H9 (cell line): ENCODE data around the gene MMP23B. TPM values are rescaled to one million over a fixed set of nuclear protein-coding genes. Genes with fewer than 3 reads are reported as not detected.
A peak's percentile ranks its signal among the peaks of the same experiment; 100 is the strongest.

Experiments
- DNase-seq: peaks from one replicate; pipeline ENCODE4 v3.0.0-alpha.2; 2017
- H2AFZ ChIP-seq: one replicate; pipeline ENCODE4 v1.6.1; 2013; ENCODE audit warnings: mild to moderate bottlenecking, low read length, control low read depth, moderate library complexity
- H2AK5ac ChIP-seq: 2 replicates; pipeline ENCODE4 v1.6.1; 2013; ENCODE audit warnings: low read length, control low read depth, mixed read lengths; ENCODE audit not compliant: insufficient read length
- H2BK120ac ChIP-seq: one replicate; pipeline ENCODE4 v1.6.1; 2013; ENCODE audit warnings: low read depth, mild to moderate bottlenecking, low read length, control low read depth, inconsistent platforms; ENCODE audit not compliant: poor library complexity, severe bottlenecking
- H2BK12ac ChIP-seq: 2 replicates; pipeline ENCODE4 v1.6.1; 2013; ENCODE audit warnings: low read length, control low read depth, mixed read lengths, low read depth; ENCODE audit not compliant: insufficient read length
- H2BK15ac ChIP-seq: 2 replicates; pipeline ENCODE4 v1.6.1; 2013; ENCODE audit warnings: low read depth, low read length, control low read depth
- H2BK20ac ChIP-seq: one replicate; pipeline ENCODE4 v1.6.1; 2013; ENCODE audit warnings: low read depth, mild to moderate bottlenecking, low read length, control low read depth, inconsistent platforms; ENCODE audit not compliant: poor library complexity, severe bottlenecking
- H2BK5ac ChIP-seq: 2 replicates; pipeline ENCODE4 v1.6.1; 2013; ENCODE audit warnings: low read length, control low read depth, mixed read lengths; ENCODE audit not compliant: insufficient read length
- H3K14ac ChIP-seq: 2 replicates; pipeline ENCODE4 v1.6.1; 2013; ENCODE audit warnings: low read length, control low read depth; ENCODE audit not compliant: insufficient read depth
- H3K18ac ChIP-seq: 2 replicates; pipeline ENCODE4 v1.6.1; 2013; ENCODE audit warnings: low read depth, mild to moderate bottlenecking, mixed read lengths, low read length, control low read depth; ENCODE audit not compliant: insufficient read length
- H3K23ac ChIP-seq: 2 replicates; pipeline ENCODE4 v1.6.1; 2013; ENCODE audit warnings: low read length, control low read depth, mixed read lengths, low read depth; ENCODE audit not compliant: insufficient read length
- H3K23me2 ChIP-seq: 2 replicates; pipeline ENCODE4 v1.6.1; 2013; ENCODE audit warnings: low read depth, mild to moderate bottlenecking, mixed read lengths, low read length, control low read depth; ENCODE audit not compliant: insufficient read length, poor library complexity, severe bottlenecking
- H3K27ac ChIP-seq: 2 replicates; pipeline ENCODE4 v1.5.1; 2013; ENCODE audit warnings: low read length, control low read depth, mixed read lengths, low read depth; ENCODE audit not compliant: insufficient read length
- H3K27me3 ChIP-seq: 2 replicates; pipeline ENCODE4 v1.6.1; 2013; ENCODE audit warnings: low read length, control low read depth, inconsistent platforms; ENCODE audit not compliant: insufficient read depth
- H3K4ac ChIP-seq: 2 replicates; pipeline ENCODE4 v1.6.1; 2013; ENCODE audit warnings: low read depth, mild to moderate bottlenecking, control low read depth, inconsistent platforms, low read length, moderate library complexity
- H3K4me1 ChIP-seq: 2 replicates; pipeline ENCODE4 v1.6.1; 2013; ENCODE audit warnings: low read length, control low read depth, inconsistent platforms; ENCODE audit not compliant: insufficient read depth
- H3K4me2 ChIP-seq: 2 replicates; pipeline ENCODE4 v1.6.1; 2013; ENCODE audit warnings: low read length, control low read depth, mixed read lengths; ENCODE audit not compliant: insufficient read length, insufficient read depth
- H3K56ac ChIP-seq: 2 replicates; pipeline ENCODE4 v1.6.1; 2013; ENCODE audit warnings: low read depth, mild to moderate bottlenecking, mixed read lengths, low read length, control low read depth; ENCODE audit not compliant: insufficient read length
- H3K79me1 ChIP-seq: 2 replicates; pipeline ENCODE4 v1.6.1; 2013; ENCODE audit warnings: low read depth, mild to moderate bottlenecking, moderate library complexity, low read length, control low read depth, inconsistent platforms; ENCODE audit not compliant: insufficient read depth, poor library complexity, severe bottlenecking
- H3K79me2 ChIP-seq: 2 replicates; pipeline ENCODE4 v1.6.1; 2013; ENCODE audit warnings: low read length, control low read depth, inconsistent platforms; ENCODE audit not compliant: insufficient read depth
- H3K9ac ChIP-seq: 2 replicates; pipeline ENCODE4 v1.6.1; 2013; ENCODE audit warnings: low read length, control low read depth, mixed read lengths; ENCODE audit not compliant: insufficient read length; ENCODE audit errors: extremely low read depth
- H3K9me3 ChIP-seq: one replicate; pipeline ENCODE4 v1.6.1; 2013; ENCODE audit warnings: low read depth, low read length, inconsistent platforms; ENCODE audit not compliant: control insufficient read depth
- H3T11ph ChIP-seq: one replicate; pipeline ENCODE4 v1.6.1; 2013; ENCODE audit warnings: mild to moderate bottlenecking, low read length, control low read depth, inconsistent platforms
- H4K20me1 ChIP-seq: one replicate; pipeline ENCODE4 v1.6.1; 2013; ENCODE audit not compliant: control insufficient read depth, insufficient read length, insufficient read depth
- H4K5ac ChIP-seq: 2 replicates; pipeline ENCODE4 v1.6.1; 2013; ENCODE audit warnings: low read depth, mild to moderate bottlenecking, mixed read lengths, low read length, control low read depth; ENCODE audit not compliant: insufficient read length
- H4K8ac ChIP-seq: replicated peaks from 2 replicates; pipeline ENCODE4 v1.6.1; 2013; ENCODE audit warnings: low read length, control low read depth, mixed read lengths, low read depth; ENCODE audit not compliant: insufficient read length
- H4K91ac ChIP-seq: 2 replicates; pipeline ENCODE4 v1.6.1; 2013; ENCODE audit warnings: low read depth, mild to moderate bottlenecking, moderate library complexity, mixed read lengths, low read length, control low read depth; ENCODE audit not compliant: insufficient read length
- H3K27ac Mint-ChIP-seq, 3 experiments: 2 replicates in 2 of 3; 3 replicates in 1 of 3; pipeline ENCODE4 v1.8.0; 2020 to 2021; ENCODE audit warnings: mixed read lengths in 3 of 3, mild to moderate bottlenecking in 1 of 3, moderate library complexity in 1 of 3
- H3K27me3 Mint-ChIP-seq: 2 replicates; pipeline ENCODE4 v1.8.0; 2021; ENCODE audit warnings: low read depth, mild to moderate bottlenecking, moderate library complexity, mixed read lengths
- H3K36me3 Mint-ChIP-seq, 3 experiments: 2 replicates in 2 of 3; 3 replicates in 1 of 3; pipeline ENCODE4 v1.8.0; 2020 to 2021; ENCODE audit warnings: low read depth in 3 of 3, mixed read lengths in 3 of 3; ENCODE audit not compliant: insufficient read depth in 1 of 3
- H3K4me1 Mint-ChIP-seq, 2 experiments: 2 replicates each; pipeline ENCODE4 v1.8.0; 2020; ENCODE audit warnings: mixed read lengths in 2 of 2
- H3K4me3 Mint-ChIP-seq, 2 experiments: 2 replicates in 1 of 2; 3 replicates in 1 of 2; pipeline ENCODE4 v1.8.0; 2020 to 2021; ENCODE audit warnings: mild to moderate bottlenecking in 2 of 2, mixed read lengths in 2 of 2, moderate library complexity in 1 of 2
- H3K9me3 Mint-ChIP-seq, 2 experiments: 2 replicates in 1 of 2; 3 replicates in 1 of 2; pipeline ENCODE4 v1.8.0; 2020; ENCODE audit warnings: mild to moderate bottlenecking in 2 of 2, mixed read lengths in 2 of 2, moderate library complexity in 1 of 2
- CTCF ChIP-seq: fragments of 200-600 bp; sonication (generic); conservative IDR thresholded peaks from 3 replicates; pipeline ENCODE4 v1.8.0; 2021; ENCODE audit warnings: antibody characterized with exemption, mild to moderate bottlenecking
- WGBS: extraction: QIAGEN DNeasy Blood & Tissue Kit; methylation state at CpG from one replicate; pipeline ENCODE4 v1.1.7; 2013; ENCODE audit warnings: missing lambda C conversion rate, low lambda C conversion rate, mixed read lengths; ENCODE audit not compliant: insufficient read length; ENCODE audit errors: extremely low coverage; 5-methylcytosine and 5-hydroxymethylcytosine counted together
- total RNA-seq: library from RNA; stranded (reverse); gene quantifications from 2 replicates; pipeline ENCODE4 v1.2.1, GENCODE V29; 2021

Gene MMP23B
- total RNA-seq, 1 experiment from 2014 or later: 12.5 TPM

- peak overlapping the region in 1 of 3 experiments; percentile 89; a peak in 1 of 7 replicates for H3K27ac Mint-ChIP-seq
- Histone ChIP-seq H3K4me1 (no peaks in the 10 kb centered on the region), H4K5ac (no peak overlapping the region), H4K91ac (no peak overlapping the region), H3K27me3 (no peaks in the 10 kb centered on the region; the same call in 1 of the 2 replicates), H3K56ac (no peak overlapping the region), H3K9ac (no peak overlapping the region), H3K23me2 (peaks cover 8% of the 10 kb centered on the region), H3K18ac (no peak overlapping the region), H2BK5ac (no peak overlapping the region), H4K8ac (no peak overlapping the region), H3K27ac (no peak overlapping the region), H2BK12ac (no peak overlapping the region), H3K23ac (no peak overlapping the region), H4K20me1 (no peaks in the 10 kb centered on the region), H2BK20ac (no peak overlapping the region), H2BK15ac (no peak overlapping the region), H2BK120ac (no peak overlapping the region), H3K4me2 (peak overlapping the region; percentile 24), H3T11ph (no peak overlapping the region), H3K79me1 (no peaks in the 10 kb centered on the region), H2AK5ac (no peak overlapping the region), H3K9me3 (no peaks in the 10 kb centered on the region), H3K4ac (no peak overlapping the region), H3K14ac (no peak overlapping the region; the same call in 1 of the 2 replicates), H3K79me2 (no peaks in the 10 kb centered on the region), H2AFZ (no peak overlapping the region)
- no peaks in the 10 kb centered on the region for H3K36me3 Mint-ChIP-seq
- H3K9me3 Mint-ChIP-seq: no peaks in the 10 kb centered on the region
- no CpG with 5 or more reads among the region's 111 CpGs for WGBS
- H3K4me1 Mint-ChIP-seq: peaks cover 4 to 12% of the 10 kb centered on the region in 2 experiments
- peak; percentile 60 for TF ChIP-seq CTCF
- H3K27me3 Mint-ChIP-seq: peaks cover 54% of the 10 kb centered on the region
- H3K4me3 Mint-ChIP-seq: peak overlapping the region; percentile 65 to 83
- DNase-seq: peak; percentile 70
Observed at GRCh38 chr1:1599030-1599934, 32.7 kb upstream of the MMP23B start.
